Epithelial cell of esophagus (primary cell): Measurements from ENCODE around the gene CCL24.
"Not testable (repeated sequence)": the region's sequence is repeated elsewhere in the genome, so short reads cannot be mapped to it uniquely, and the experiment has no call there.

ENCODE experiments used
- DNase-seq: peaks from one replicate; pipeline ENCODE4 v3.0.0; 2010; ENCODE audit warnings: low read depth
- H3K4me3 ChIP-seq: 2 replicates; pipeline ENCODE4 v1.5.1; 2011; ENCODE audit warnings: mild to moderate bottlenecking, low read length, control low read depth
- CTCF ChIP-seq: IDR thresholded peaks from 2 replicates; pipeline ENCODE4 v1.5.1; 2011; ENCODE audit warnings: low read depth, mild to moderate bottlenecking, low read length, control low read depth, inconsistent platforms; ENCODE audit not compliant: insufficient read depth; ENCODE audit errors: missing control alignments

Gene CCL24

GRCh38 chr7:75776295-75776971 lies 37.2 kb downstream of the CCL24 start:
- no peak for TF ChIP-seq CTCF
- DNase-seq: peak; percentile 58
- no peak overlapping the region for H3K4me3 ChIP-seq

- DNase-seq: peak; percentile 57
- not testable (repeated sequence) for H3K4me3 ChIP-seq
Measured at GRCh38 chr7:75773958-75774357, 39.6 kb downstream of the CCL24 start.

GRCh38 chr7:75772081-75773077 lies 41.2 kb downstream of the CCL24 start, which contains the start of gene CCL26:
TSS of gene CCL26 (minus strand) at chr7:75772211. CDS start at chr7:75772176, 35 bp downstream.
- H3K4me3 ChIP-seq: no peak within 1 kb of the TSS
- TF ChIP-seq CTCF: no peak
- DNase-seq: peak; percentile 44

DNA sequence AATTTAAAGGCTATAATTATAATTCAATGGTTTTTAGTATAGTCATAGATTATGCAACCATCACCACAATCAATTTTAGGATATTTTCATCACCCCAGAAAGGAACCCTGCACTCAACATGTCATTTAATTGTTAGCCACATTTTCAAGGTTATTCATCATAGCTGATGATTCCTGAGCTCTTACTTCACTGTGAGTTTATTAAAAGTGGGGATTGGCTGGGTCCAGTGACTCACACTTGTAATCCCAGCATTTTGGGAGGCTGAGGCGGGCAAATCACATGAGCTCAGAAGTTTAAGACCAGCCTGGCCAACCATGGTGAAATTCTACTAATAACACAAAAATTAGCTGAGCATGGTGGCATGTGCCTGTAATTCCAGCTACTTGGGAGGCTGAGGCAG lies 42.4 kb downstream of the CCL24 start:
- TF ChIP-seq CTCF: no peak
- peak; percentile 43 for DNase-seq
- H3K4me3 ChIP-seq: no peak overlapping the region

- no peak overlapping the region for H3K4me3 ChIP-seq
- DNase-seq: peak; percentile 63
- peak; percentile 83 for TF ChIP-seq CTCF
Measured at GRCh38 chr7:75762350-75762917, 51.2 kb downstream of the CCL24 start.

DNA sequence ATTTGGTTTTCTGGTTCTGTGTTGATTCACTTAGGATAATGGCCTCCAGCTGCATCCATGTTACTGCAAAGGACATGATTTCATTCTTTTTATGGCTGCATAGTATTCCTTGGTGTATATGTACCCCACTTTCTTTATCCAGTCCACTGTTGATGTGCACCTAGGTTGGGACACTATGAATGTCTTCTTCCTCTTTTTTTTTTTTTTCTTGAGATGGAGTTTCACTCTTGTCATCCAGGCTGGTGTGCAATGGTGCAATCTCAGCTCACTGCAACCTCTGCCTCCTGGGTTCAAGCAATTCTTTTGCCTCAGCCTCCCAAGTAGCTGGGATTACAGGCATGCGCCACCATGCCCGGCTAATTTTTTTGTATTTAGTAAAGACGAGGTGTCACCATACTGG lies 51.8 kb downstream of the CCL24 start:
- not testable (repeated sequence) for H3K4me3 ChIP-seq, DNase-seq
